HL-60 (cell line): Measurements from ENCODE around the gene B4GALT1.

Experiments used
- DNase-seq, 2 experiments: peaks; one replicate each; pipeline ENCODE4 v3.0.0-alpha.2; 2010 to 2020; ENCODE audit warnings: low read depth in 1 of 2, low spot score in 1 of 2
- H3K27ac ChIP-seq: fragments of 250-450 bp; sonication (Bioruptor Pico); replicated peaks from 2 replicates; pipeline ENCODE4 v1.5.1; 2020; ENCODE audit warnings: mild to moderate bottlenecking, moderate library complexity
- H3K27me3 ChIP-seq: fragments of 250-450 bp; sonication (Bioruptor Pico); 2 replicates; pipeline ENCODE4 v1.5.1; 2021; ENCODE audit warnings: mild to moderate bottlenecking, moderate library complexity; ENCODE audit not compliant: insufficient read depth, poor library complexity, severe bottlenecking
- H3K4me3 ChIP-seq: replicated peaks from 2 replicates; pipeline ENCODE4 v1.5.1; 2011; ENCODE audit warnings: mild to moderate bottlenecking, control low read depth, low read length; ENCODE audit not compliant: insufficient read depth
- CTCF ChIP-seq: IDR thresholded peaks from one replicate; pipeline ENCODE4 v1.5.1; 2011; ENCODE audit warnings: low read length, control low read depth, inconsistent platforms; ENCODE audit not compliant: insufficient read depth
- GABPA ChIP-seq: IDR thresholded peaks from 2 replicates; pipeline ENCODE4 v1.6.1; 2012; ENCODE audit warnings: low read depth
- POLR2AphosphoS5 ChIP-seq: IDR thresholded peaks from 2 replicates; pipeline ENCODE4 v1.6.1; 2012; ENCODE audit warnings: low read depth
- REST ChIP-seq: IDR thresholded peaks from 2 replicates; pipeline ENCODE4 v1.6.1; 2012; ENCODE audit warnings: low read depth; ENCODE audit not compliant: insufficient replicate concordance
- SPI1 ChIP-seq: IDR thresholded peaks from 2 replicates; pipeline ENCODE4 v1.6.1; 2012; ENCODE audit warnings: low read depth, mild to moderate bottlenecking, borderline replicate concordance

The B4GALT1 gene

GRCh38 chr9:33177086-33177485 lies 9.9 kb upstream of the B4GALT1 start:
- no peaks in the 10 kb centered on the region for H3K27me3 ChIP-seq
- TF ChIP-seq REST = no peak
- no peak for TF ChIP-seq CTCF
- TF ChIP-seq SPI1 = no peak
- TF ChIP-seq POLR2AphosphoS5 = no peak
- TF ChIP-seq GABPA = no peak
- H3K4me3 ChIP-seq = no peak overlapping the region
- no peak for DNase-seq
- H3K27ac ChIP-seq = no peak overlapping the region

GRCh38 chr9:33175649-33176325 lies 8.7 kb upstream of the B4GALT1 start:
- no peak overlapping the region for H3K4me3 ChIP-seq
- no peak for TF ChIP-seq SPI1

GRCh38 chr9:33172256-33173238 lies 5.4 kb upstream of the B4GALT1 start:
- no peak overlapping the region for H3K4me3 ChIP-seq
- TF ChIP-seq POLR2AphosphoS5 (no peak), SPI1 (no peak), GABPA (no peak)
- H3K27me3 ChIP-seq = no peaks in the 10 kb centered on the region
- no peak overlapping the region; the same call in 1 of the 2 replicates for H3K27ac ChIP-seq
- no peak for DNase-seq

More at GRCh38 chr9:33175649-33176325, 8.7 kb upstream of the B4GALT1 start:
- Histone ChIP-seq H3K27ac (no peak overlapping the region), H3K27me3 (no peaks in the 10 kb centered on the region)
- DNase-seq = no peak

- Histone ChIP-seq H3K27me3 (no peaks in the 10 kb centered on the region), H3K27ac (no peak overlapping the region), H3K4me3 (no peak overlapping the region)
- peak in 1 of 2 experiments; percentile 59 for DNase-seq
- no peak for TF ChIP-seq REST
- peak; percentile 14 for TF ChIP-seq CTCF
Observed at GRCh38 chr9:33170464-33171415, 3.6 kb upstream of the B4GALT1 start.
